HG02678 (cell line): ENCODE results near the gene FOXL3.
"Not testable (repeated sequence)": the region's sequence is repeated elsewhere in the genome, so short reads cannot be mapped to it uniquely, and the experiment has no call there.

Source experiments
- ATAC-seq: cut with Tn5 transposase; IDR thresholded peaks from one replicate; pipeline ENCODE4 v1.9.1; 2021; ENCODE audit warnings: mild to moderate bottlenecking, moderate library complexity; ENCODE audit not compliant: unreplicated experiment

FOXL3 gene

GRCh38 chr7:289756-290553, at the start of gene FOXL3:
Gene FOXL3, plus strand, starts transcription at chr7:290170. Its CDS starts 0 bp downstream, at chr7:290170.
- no peak for ATAC-seq

- no peak for ATAC-seq
These were observed 49.0 kb upstream of the FOXL3 start for GRCh38 chr7:240887-241421.

- no peak for ATAC-seq
These were observed 48.5 kb upstream of the FOXL3 start for GRCh38 chr7:241513-241912.

- ATAC-seq: not testable (repeated sequence)
These were observed 47.0 kb upstream of the FOXL3 start for GRCh38 chr7:242826-243579.

- ATAC-seq: not testable (repeated sequence)
These were observed 46.4 kb upstream of the FOXL3 start for GRCh38 chr7:243580-243978.

- no peak for ATAC-seq
These were observed 45.0 kb upstream of the FOXL3 start for GRCh38 chr7:244974-245373.

GRCh38 chr7:245574-246295, 44.2 kb upstream of the FOXL3 start:
- no peak for ATAC-seq

GRCh38 chr7:246451-246850, 43.5 kb upstream of the FOXL3 start:
- no peak for ATAC-seq

- ATAC-seq: no peak
These were observed 42.8 kb upstream of the FOXL3 start for GRCh38 chr7:247181-247580.

GRCh38 chr7:247636-248035, 42.3 kb upstream of the FOXL3 start:
- no peak for ATAC-seq

- ATAC-seq: no peak
These were observed 41.1 kb upstream of the FOXL3 start for GRCh38 chr7:248732-249435.

- ATAC-seq: no peak
These were observed 40.0 kb upstream of the FOXL3 start for GRCh38 chr7:249989-250388.

GRCh38 chr7:250523-250922, 39.4 kb upstream of the FOXL3 start:
- no peak for ATAC-seq

- ATAC-seq: no peak
These were observed 39.0 kb upstream of the FOXL3 start for GRCh38 chr7:251005-251404.

- ATAC-seq: no peak
These were observed 38.4 kb upstream of the FOXL3 start for GRCh38 chr7:251446-252175.

GRCh38 chr7:252216-252965, 37.6 kb upstream of the FOXL3 start:
- ATAC-seq: no peak

GRCh38 chr7:252981-253380, 37.0 kb upstream of the FOXL3 start:
- no peak for ATAC-seq

- no peak for ATAC-seq
These were observed 36.2 kb upstream of the FOXL3 start for GRCh38 chr7:253581-254336.
